T-helper 2 cell treated with Interferon-gamma antibody and Interleukin-4, amounts not matched to agents 5 μg/mL and 100 μg/mL, for 36 hours (primary cell): ENCODE data around the gene DCP1B.

ENCODE experiments used
- DNase-seq: peaks from one replicate; pipeline ENCODE4 v3.0.0; 2021; ENCODE audit warnings: low spot score
- H3K27ac Mint-ChIP-seq: one replicate; pipeline ENCODE4 v1.8.0; 2021; ENCODE audit warnings: mild to moderate bottlenecking, mixed read lengths
- H3K27me3 Mint-ChIP-seq: one replicate; pipeline ENCODE4 v1.8.0; 2021; ENCODE audit warnings: low read depth, mixed read lengths
- H3K36me3 Mint-ChIP-seq: one replicate; pipeline ENCODE4 v1.8.0; 2021; ENCODE audit warnings: low read depth, mixed read lengths
- H3K4me1 Mint-ChIP-seq: one replicate; pipeline ENCODE4 v1.8.0; 2021; ENCODE audit warnings: low read depth, mixed read lengths
- H3K4me3 Mint-ChIP-seq: one replicate; pipeline ENCODE4 v1.8.0; 2022; ENCODE audit warnings: mild to moderate bottlenecking, moderate library complexity, mixed read lengths
- H3K9me3 Mint-ChIP-seq: one replicate; pipeline ENCODE4 v1.8.0; 2021; ENCODE audit warnings: mixed read lengths

Gene DCP1B

GRCh38 chr12:2032506-2032905 is 28.2 kb upstream of the DCP1B start:
- no peak for DNase-seq
- H3K27ac Mint-ChIP-seq: no peak overlapping the region
- H3K4me3 Mint-ChIP-seq: no peak overlapping the region
- H3K36me3 Mint-ChIP-seq: no peaks in the 10 kb centered on the region
- H3K27me3 Mint-ChIP-seq: peaks cover 56% of the 10 kb centered on the region
- peaks cover 10% of the 10 kb centered on the region for H3K4me1 Mint-ChIP-seq
- no peaks in the 10 kb centered on the region for H3K9me3 Mint-ChIP-seq

- Mint-ChIP-seq H3K36me3 (no peaks in the 10 kb centered on the region), H3K9me3 (no peaks in the 10 kb centered on the region), H3K27me3 (peaks cover 36% of the 10 kb centered on the region), H3K4me3 (no peak overlapping the region), H3K4me1 (peaks cover 3% of the 10 kb centered on the region), H3K27ac (no peak overlapping the region)
- no peak for DNase-seq
Measured at GRCh38 chr12:2029851-2030250, 25.6 kb upstream of the DCP1B start.

- Mint-ChIP-seq H3K9me3 (no peaks in the 10 kb centered on the region), H3K4me1 (no peaks in the 10 kb centered on the region), H3K4me3 (no peak overlapping the region), H3K27me3 (peaks cover 34% of the 10 kb centered on the region), H3K36me3 (no peaks in the 10 kb centered on the region), H3K27ac (no peak overlapping the region)
- no peak for DNase-seq
Measured at GRCh38 chr12:2027351-2027750, 23.1 kb upstream of the DCP1B start.

GRCh38 chr12:2023365-2023764 is 19.1 kb upstream of the DCP1B start:
- Mint-ChIP-seq H3K27me3 (peaks cover 32% of the 10 kb centered on the region), H3K27ac (no peak overlapping the region), H3K4me1 (no peaks in the 10 kb centered on the region), H3K36me3 (no peaks in the 10 kb centered on the region), H3K4me3 (no peak overlapping the region), H3K9me3 (no peaks in the 10 kb centered on the region)
- no peak for DNase-seq

GRCh38 chr12:2020511-2020910 is 16.3 kb upstream of the DCP1B start:
- no peak overlapping the region for H3K27ac Mint-ChIP-seq
- H3K4me3 Mint-ChIP-seq: no peak overlapping the region
- H3K4me1 Mint-ChIP-seq: no peaks in the 10 kb centered on the region
- H3K9me3 Mint-ChIP-seq: no peaks in the 10 kb centered on the region
- DNase-seq: no peak
- no peaks in the 10 kb centered on the region for H3K36me3 Mint-ChIP-seq
- peaks cover 39% of the 10 kb centered on the region for H3K27me3 Mint-ChIP-seq

GRCh38 chr12:2019126-2019525 is 14.9 kb upstream of the DCP1B start:
- Mint-ChIP-seq H3K27ac (no peak overlapping the region), H3K27me3 (peaks cover 32% of the 10 kb centered on the region), H3K36me3 (no peaks in the 10 kb centered on the region)

GRCh38 chr12:2018391-2018790 is 14.1 kb upstream of the DCP1B start:
- Mint-ChIP-seq H3K4me3 (no peak overlapping the region), H3K27me3 (peaks cover 29% of the 10 kb centered on the region), H3K4me1 (no peaks in the 10 kb centered on the region), H3K27ac (no peak overlapping the region), H3K36me3 (no peaks in the 10 kb centered on the region), H3K9me3 (no peaks in the 10 kb centered on the region)
- no peak for DNase-seq

More at GRCh38 chr12:2019126-2019525, 14.9 kb upstream of the DCP1B start:
- no peak for DNase-seq
- Mint-ChIP-seq H3K4me3 (no peak overlapping the region), H3K4me1 (no peaks in the 10 kb centered on the region), H3K9me3 (no peaks in the 10 kb centered on the region)

- no peak overlapping the region for H3K27ac Mint-ChIP-seq
- no peaks in the 10 kb centered on the region for H3K9me3 Mint-ChIP-seq
Measured at GRCh38 chr12:2017546-2018337, 13.5 kb upstream of the DCP1B start.

GRCh38 chr12:2016862-2017545 is 12.7 kb upstream of the DCP1B start:
- Mint-ChIP-seq H3K27me3 (peaks cover 30% of the 10 kb centered on the region), H3K9me3 (no peaks in the 10 kb centered on the region), H3K36me3 (no peaks in the 10 kb centered on the region), H3K4me3 (no peak overlapping the region), H3K4me1 (no peaks in the 10 kb centered on the region), H3K27ac (no peak overlapping the region)
- DNase-seq: no peak

More at GRCh38 chr12:2017546-2018337, 13.5 kb upstream of the DCP1B start:
- peaks cover 25% of the 10 kb centered on the region for H3K27me3 Mint-ChIP-seq
- H3K4me3 Mint-ChIP-seq: no peak overlapping the region
- H3K36me3 Mint-ChIP-seq: no peaks in the 10 kb centered on the region
- no peak for DNase-seq
- no peaks in the 10 kb centered on the region for H3K4me1 Mint-ChIP-seq

GRCh38 chr12:2014231-2014630 is 10.0 kb upstream of the DCP1B start:
- H3K27me3 Mint-ChIP-seq: peaks cover 35% of the 10 kb centered on the region
- peaks cover 3% of the 10 kb centered on the region for H3K4me1 Mint-ChIP-seq
- H3K9me3 Mint-ChIP-seq: no peaks in the 10 kb centered on the region
- no peaks in the 10 kb centered on the region for H3K36me3 Mint-ChIP-seq
- no peak overlapping the region for H3K4me3 Mint-ChIP-seq
- H3K27ac Mint-ChIP-seq: no peak overlapping the region
- no peak for DNase-seq

- no peak overlapping the region for H3K4me3 Mint-ChIP-seq
- H3K27me3 Mint-ChIP-seq: peaks cover 31% of the 10 kb centered on the region
- peaks cover 3% of the 10 kb centered on the region for H3K4me1 Mint-ChIP-seq
- H3K9me3 Mint-ChIP-seq: no peaks in the 10 kb centered on the region
- DNase-seq: no peak
- no peak overlapping the region for H3K27ac Mint-ChIP-seq
- H3K36me3 Mint-ChIP-seq: no peaks in the 10 kb centered on the region
Measured at GRCh38 chr12:2013527-2014223, 9.4 kb upstream of the DCP1B start.

GRCh38 chr12:2013086-2013485 is 8.8 kb upstream of the DCP1B start:
- DNase-seq: no peak
- peaks cover 3% of the 10 kb centered on the region for H3K4me1 Mint-ChIP-seq
- H3K27me3 Mint-ChIP-seq: peaks cover 28% of the 10 kb centered on the region
- no peaks in the 10 kb centered on the region for H3K36me3 Mint-ChIP-seq
- H3K9me3 Mint-ChIP-seq: no peaks in the 10 kb centered on the region
- H3K27ac Mint-ChIP-seq: no peak overlapping the region
- no peak overlapping the region for H3K4me3 Mint-ChIP-seq

GRCh38 chr12:2011643-2012607 is 7.7 kb upstream of the DCP1B start:
- DNase-seq: no peak
- Mint-ChIP-seq H3K36me3 (no peaks in the 10 kb centered on the region), H3K27me3 (peaks cover 28% of the 10 kb centered on the region), H3K4me3 (no peak overlapping the region), H3K4me1 (peaks cover 3% of the 10 kb centered on the region), H3K9me3 (no peaks in the 10 kb centered on the region), H3K27ac (no peak overlapping the region)
